ENCODE data around the gene SH3D21. TPM values are rescaled to one million over a fixed set of nuclear protein-coding genes. Genes with fewer than 3 reads are reported as not detected.

The SH3D21 gene
- total and polyA plus RNA-seq, 7 donors = 0.16 to 7.4 (median 1.8) TPM

GRCh38 chr1:36298640-36299039, 7.5 kb upstream of the SH3D21 start:
- H3K27ac ChIP-seq = no peak overlapping the region
- no peak for DNase-seq
- peaks cover 0 to 5% (median 0%) of the 10 kb centered on the region in 4 donors for H3K4me1 ChIP-seq
- no peak for TF ChIP-seq EP300 (IDR thresholded peaks at IDR 0.05)
- no peak for TF ChIP-seq CTCF (IDR thresholded peaks at IDR 0.05)
- no peak for TF ChIP-seq POLR2AphosphoS5 (IDR thresholded peaks at IDR 0.05)
- TF ChIP-seq POLR2A (IDR thresholded peaks at IDR 0.05) = no peak
- no peak overlapping the region for H3K4me3 ChIP-seq
- peaks cover 25 to 97% (median 70%) of the 10 kb centered on the region in 4 donors for H3K36me3 ChIP-seq
- H3K9me3 ChIP-seq = no peaks in the 10 kb centered on the region
- intact Hi-C loops (cut with DNase I) = no loop called here
- H3K27me3 ChIP-seq = no peaks in the 10 kb centered on the region
- 93 to 94% methylated on average over 5 of the region's 5 CpGs for WGBS, 2 donors

GRCh38 chr1:36300526-36300925, 5.6 kb upstream of the SH3D21 start:
- no peak for DNase-seq
- H3K27me3 ChIP-seq = no peaks in the 10 kb centered on the region
- intact Hi-C loops (cut with DNase I) = no loop called here
- H3K9me3 ChIP-seq = no peaks in the 10 kb centered on the region
- peaks cover 25 to 89% (median 68%) of the 10 kb centered on the region in 4 donors for H3K36me3 ChIP-seq
- WGBS, 2 donors = 91 to 98% methylated on average over 1 of the region's 1 CpG
- TF ChIP-seq POLR2AphosphoS5 (IDR thresholded peaks at IDR 0.05) (no peak), POLR2A (IDR thresholded peaks at IDR 0.05) (no peak), CTCF (IDR thresholded peaks at IDR 0.05) (no peak), EP300 (IDR thresholded peaks at IDR 0.05) (no peak)
- H3K4me1 ChIP-seq = peaks cover 0 to 5% (median 2%) of the 10 kb centered on the region in 4 donors
- peak overlapping the region in 3 of 4 donors; percentile 4 to 28 (median 24) for H3K27ac ChIP-seq
- no peak overlapping the region for H3K4me3 ChIP-seq

GRCh38 chr1:36301220-36301619, 4.9 kb upstream of the SH3D21 start:
- H3K4me1 ChIP-seq = peaks cover 0 to 11% (median 9%) of the 10 kb centered on the region in 4 donors

GRCh38 chr1:36303244-36303643, 2.9 kb upstream of the SH3D21 start:
- Histone ChIP-seq H3K9me3 (no peaks in the 10 kb centered on the region), H3K4me3 (no peak overlapping the region), H3K27me3 (no peaks in the 10 kb centered on the region), H3K4me1 (peaks cover 2 to 25% (median 19%) of the 10 kb centered on the region in 4 donors), H3K36me3 (peaks cover 22 to 62% (median 54%) of the 10 kb centered on the region in 4 donors), H3K27ac (no peak overlapping the region)
- TF ChIP-seq POLR2A (IDR thresholded peaks at IDR 0.05) (no peak), EP300 (IDR thresholded peaks at IDR 0.05) (no peak), POLR2AphosphoS5 (IDR thresholded peaks at IDR 0.05) (no peak), CTCF (IDR thresholded peaks at IDR 0.05) (no peak)
- no peak for DNase-seq
- 81 to 83% methylated on average over 5 of the region's 5 CpGs for WGBS, 2 donors
- intact Hi-C loops (cut with DNase I) = no loop called here

More at GRCh38 chr1:36301220-36301619, 4.9 kb upstream of the SH3D21 start:
- TF ChIP-seq POLR2AphosphoS5 (IDR thresholded peaks at IDR 0.05) (no peak), CTCF (IDR thresholded peaks at IDR 0.05) (no peak), POLR2A (IDR thresholded peaks at IDR 0.05) (no peak), EP300 (IDR thresholded peaks at IDR 0.05) (no peak)
- no peak overlapping the region for H3K4me3 ChIP-seq
- intact Hi-C loops (cut with DNase I) = no loop called here
- H3K27ac ChIP-seq = no peak overlapping the region
- WGBS, 2 donors = 51 to 85% methylated on average over 1 of the region's 1 CpG
- no peaks in the 10 kb centered on the region for H3K9me3 ChIP-seq
- peaks cover 25 to 82% (median 67%) of the 10 kb centered on the region in 4 donors for H3K36me3 ChIP-seq
- DNase-seq = no peak
- no peaks in the 10 kb centered on the region for H3K27me3 ChIP-seq

All from sigmoid colon (tissue), 7 donors.